GM18873 (cell line): ENCODE data around the gene ERFE.

Source experiments
- ATAC-seq: cut with Tn5 transposase; IDR thresholded peaks from one replicate; pipeline ENCODE4 v1.9.1; 2021; ENCODE audit warnings: mild to moderate bottlenecking, moderate library complexity, moderate number of reproducible peaks; ENCODE audit not compliant: unreplicated experiment, low FRiP score

ERFE gene

GRCh38 chr2:238138331-238139195 is 20.2 kb upstream of the ERFE start, which contains the start of gene KLHL30:
Gene KLHL30 (plus strand): TSS chr2:238138668. CDS start chr2:238140755, 2,087 bp downstream.
- no peak for ATAC-seq

- ATAC-seq = no peak
Observed at GRCh38 chr2:238139196-238140039, 19.4 kb upstream of the ERFE start.

- no peak for ATAC-seq
Observed at GRCh38 chr2:238140040-238140439, 18.7 kb upstream of the ERFE start.

- no peak for ATAC-seq
Observed at GRCh38 chr2:238140721-238141540, 17.8 kb upstream of the ERFE start.

- ATAC-seq = no peak
Observed at GRCh38 chr2:238141541-238142318, 17.0 kb upstream of the ERFE start.

GRCh38 chr2:238142382-238143205 is 16.2 kb upstream of the ERFE start:
- ATAC-seq = no peak

- ATAC-seq = no peak
Observed at GRCh38 chr2:238143239-238143951, 15.4 kb upstream of the ERFE start.

- ATAC-seq = no peak
Observed at GRCh38 chr2:238144262-238144661, 14.5 kb upstream of the ERFE start.

GRCh38 chr2:238145046-238145445 is 13.7 kb upstream of the ERFE start:
- no peak for ATAC-seq

GRCh38 chr2:238145851-238146250 is 12.9 kb upstream of the ERFE start:
- no peak for ATAC-seq

GRCh38 chr2:238146884-238147544 is 11.8 kb upstream of the ERFE start:
- ATAC-seq = no peak

GRCh38 chr2:238148981-238149380 is 9.8 kb upstream of the ERFE start:
- no peak for ATAC-seq

GRCh38 chr2:238149841-238150572 is 8.8 kb upstream of the ERFE start:
- ATAC-seq = no peak

- ATAC-seq = no peak
Observed at GRCh38 chr2:238150686-238151085, 8.1 kb upstream of the ERFE start.

GRCh38 chr2:238151205-238151604 is 7.6 kb upstream of the ERFE start:
- no peak for ATAC-seq

- no peak for ATAC-seq
Observed at GRCh38 chr2:238151628-238152235, 7.0 kb upstream of the ERFE start.
